Peyer's patch (tissue), 4 donors: ENCODE results near the gene GABBR2.

Source experiments
- CTCF ChIP-seq, 6 experiments: fragments of 450-650 bp in 4 of 6; fragments of 200-600 bp in 2 of 6; sonication (generic) in 1 of 6; IDR thresholded peaks; one replicate each; pipeline ENCODE4 v1.5.1; 2017 to 2019; ENCODE audit warnings: antibody characterized with exemption in 6 of 6, mild to moderate bottlenecking in 3 of 6, moderate library complexity in 1 of 6
- POLR2A ChIP-seq, 2 donors: fragments of 450-650 bp; IDR thresholded peaks; one replicate each; pipeline ENCODE4 v1.5.1; 2017; ENCODE audit warnings: antibody characterized with exemption in 2 of 2, mild to moderate bottlenecking in 2 of 2, moderate library complexity in 2 of 2

- TF ChIP-seq CTCF (IDR thresholded peaks at IDR 0.05), result no peak
- no peak for TF ChIP-seq POLR2A (IDR thresholded peaks at IDR 0.05)
Observed at GRCh38 chr9:98287384-98287783, 421.4 kb downstream of the GABBR2 start.
